Lower leg skin (tissue), 4 donors: ENCODE measurements around the gene ASTN1. TPM values are rescaled to one million over a fixed set of nuclear protein-coding genes. Genes with fewer than 3 reads are reported as not detected.

Source experiments
- DNase-seq, 2 donors: peaks; one replicate each; pipeline ENCODE4 v3.0.0-alpha.2; 2019; ENCODE audit warnings: low spot score in 2 of 2
- H3K4me3 ChIP-seq: fragments of 200-600 bp; sonication (generic); 2 replicates; pipeline ENCODE4 v1.5.1; 2017; ENCODE audit warnings: mild to moderate bottlenecking, low read depth; ENCODE audit not compliant: poor library complexity, severe bottlenecking
- CTCF ChIP-seq, 3 donors: fragments of 450-650 bp; IDR thresholded peaks; one replicate each; pipeline ENCODE4 v1.5.1; 2016; ENCODE audit warnings: antibody characterized with exemption in 3 of 3, mild to moderate bottlenecking in 3 of 3, moderate library complexity in 2 of 3
- POLR2A ChIP-seq, 2 donors: fragments of 450-650 bp; IDR thresholded peaks; one replicate each; pipeline ENCODE4 v1.6.1; 2016 to 2017; ENCODE audit warnings: antibody characterized with exemption in 2 of 2, mild to moderate bottlenecking in 1 of 2, moderate library complexity in 1 of 2
- WGBS, 2 donors: methylation state at CpG; one replicate each; pipeline ENCODE4 v1.1.5; 2018; 5-methylcytosine and 5-hydroxymethylcytosine counted together
- intact Hi-C: fragments of 100-400 bp; cut with DNase I; formaldehyde crosslinking; loops from one replicate; pipeline ENCODE4 v1.15.0; 2023; ENCODE audit warnings: low total_unique reads
- total RNA-seq, 4 donors: library from RNA; depleted of rRNA; stranded (reverse); fragments of >200 nt; gene quantifications; one replicate each; pipeline ENCODE4 v1.1.0, GENCODE V29; 2016

Gene ASTN1
- total RNA-seq, 4 donors from 2014 or later, result 0.10 to 0.26 TPM; not detected in 2

- no peak overlapping the region for H3K4me3 ChIP-seq
- TF ChIP-seq CTCF (IDR thresholded peaks at IDR 0.05) (no peak), POLR2A (IDR thresholded peaks at IDR 0.05) (no peak)
- DNase-seq, result no peak
- intact Hi-C loops, result no loop called here
- 71 to 74% methylated on average over 4 of the region's 4 CpGs for WGBS, 2 donors
Observed at GRCh38 chr1:176863613-176864012, 300.9 kb downstream of the ASTN1 start.

- WGBS, 2 donors, result 24 to 27% methylated on average over 4 of the region's 4 CpGs
- intact Hi-C loops, result no loop called here
- no peak for TF ChIP-seq POLR2A (IDR thresholded peaks at IDR 0.05)
- no peak for TF ChIP-seq CTCF (IDR thresholded peaks at IDR 0.05)
- no peak for DNase-seq
- H3K4me3 ChIP-seq, result no peak overlapping the region
Observed at GRCh38 chr1:176858433-176858916, 306.0 kb downstream of the ASTN1 start.

- intact Hi-C loops, result no loop called here
- no peak overlapping the region for H3K4me3 ChIP-seq
- 45 to 52% methylated on average over 4 of the region's 4 CpGs for WGBS, 2 donors
- no peak for TF ChIP-seq POLR2A (IDR thresholded peaks at IDR 0.05)
- TF ChIP-seq CTCF (IDR thresholded peaks at IDR 0.05), result no peak
- DNase-seq, result no peak
Observed at GRCh38 chr1:176857632-176858031, 306.9 kb downstream of the ASTN1 start.

GRCh38 chr1:176854758-176855745 is 309.5 kb downstream of the ASTN1 start:
- H3K4me3 ChIP-seq, result no peak overlapping the region
- 71 to 82% methylated on average over 7 of the region's 7 CpGs for WGBS, 2 donors
- no peak for TF ChIP-seq POLR2A (IDR thresholded peaks at IDR 0.05)
- no peak for TF ChIP-seq CTCF (IDR thresholded peaks at IDR 0.05)
- no peak for DNase-seq
- intact Hi-C loops, result no loop called here

- no peak for DNase-seq
- H3K4me3 ChIP-seq, result no peak overlapping the region
- intact Hi-C loops, result no loop called here
- TF ChIP-seq CTCF (IDR thresholded peaks at IDR 0.05), result no peak
- no peak for TF ChIP-seq POLR2A (IDR thresholded peaks at IDR 0.05)
- WGBS, 2 donors, result 86 to 94% methylated on average over 4 of the region's 4 CpGs
Observed at GRCh38 chr1:176854121-176854520, 310.4 kb downstream of the ASTN1 start.
